Endothelial cell of umbilical vein (primary cell): ENCODE results near the gene VASH2. TPM values are rescaled to one million over a fixed set of nuclear protein-coding genes. Genes with fewer than 3 reads are reported as not detected.

Experiments used
- BruUV-seq: library from RNA; stranded (reverse); fragments of 400-500 nt; replicated peaks from 2 replicates; lab custom pipeline; 2021; lab: Mats Ljungman, UMichigan
- CTCF ChIA-PET: fragments of 300-600, 350-600 bp; sonication (Branson Sonifier 250); formaldehyde crosslinking; loops from one replicate; lab custom pipeline; 2021; ENCODE audit warnings: antibody characterized with exemption, inconsistent platforms; lab: Charles Lee
- POLR2A ChIA-PET: fragments of 300-600, 350-600 bp; sonication (Branson Sonifier 250); formaldehyde crosslinking; loops from one replicate; lab custom pipeline; 2021; ENCODE audit warnings: antibody characterized with exemption, inconsistent platforms; lab: Charles Lee
- DNase-seq: peaks from one replicate; pipeline ENCODE4 v3.0.0-alpha.2; 2011; ENCODE audit warnings: low read depth, low spot score
- FAIRE-seq: peaks from 2 replicates; lab custom pipeline; 2011; peaks lifted over from hg19 to GRCh38; lab: Jason Lieb, UNC
- H2AFZ ChIP-seq: 2 replicates; pipeline ENCODE4 v1.6.0; 2012; ENCODE audit warnings: low read depth, low read length, control low read depth, inconsistent platforms
- H3K27ac ChIP-seq: 2 replicates; pipeline ENCODE4 v1.5.1; 2011; ENCODE audit warnings: low read depth, mild to moderate bottlenecking, control low read depth, low read length, moderate library complexity; ENCODE audit not compliant: insufficient read depth
- H3K27me3 ChIP-seq, 2 experiments: 2 replicates each; pipeline versions ENCODE4 v1.6.0 to v1.6.1; 2011; ENCODE audit warnings: low read length in 2 of 2, mixed read lengths in 1 of 2; ENCODE audit not compliant: control insufficient read depth in 2 of 2, insufficient read depth in 2 of 2
- H3K36me3 ChIP-seq, 2 experiments: 2 replicates in 1 of 2; 3 replicates in 1 of 2; pipeline ENCODE4 v1.5.1; 2011; ENCODE audit warnings: low read length in 2 of 2, mild to moderate bottlenecking in 1 of 2, moderate library complexity in 1 of 2; ENCODE audit not compliant: control insufficient read depth in 2 of 2, insufficient read depth in 2 of 2; ENCODE audit errors: extremely low read depth in 1 of 2
- H3K4me1 ChIP-seq: 3 replicates; pipeline ENCODE4 v1.5.1; 2011; ENCODE audit warnings: mild to moderate bottlenecking, low read length; ENCODE audit not compliant: control insufficient read depth, insufficient read depth; ENCODE audit errors: extremely low read depth
- H3K4me2 ChIP-seq: 2 replicates; pipeline ENCODE4 v1.6.1; 2011; ENCODE audit warnings: low read length, control low read depth, mixed read lengths; ENCODE audit not compliant: insufficient read depth
- H3K4me3 ChIP-seq, 3 experiments: fragments of 200-600 bp in 1 of 3; sonication (generic), shearing (Covaris generic) in 1 of 3; replicated peaks in 1 of 3; 2 replicates each; pipeline ENCODE4 v1.5.1; 2011 to 2016; ENCODE audit warnings: control low read depth in 3 of 3, low read length in 3 of 3, mild to moderate bottlenecking in 2 of 3, inconsistent platforms in 1 of 3, low read depth in 1 of 3, moderate library complexity in 1 of 3; ENCODE audit not compliant: insufficient read depth in 1 of 3
- H3K79me2 ChIP-seq: 2 replicates; pipeline ENCODE4 v1.6.0; 2012; ENCODE audit warnings: low read length, inconsistent platforms; ENCODE audit not compliant: control insufficient read depth, insufficient read depth
- H3K9ac ChIP-seq: replicated peaks from 2 replicates; pipeline ENCODE3; 2011; ENCODE audit warnings: low read length, control low read depth; ENCODE audit not compliant: insufficient read depth; ENCODE audit errors: extremely low read depth
- H3K9me1 ChIP-seq: replicated peaks from 3 replicates; pipeline ENCODE4 v1.6.0; 2011; ENCODE audit warnings: mild to moderate bottlenecking, low read length; ENCODE audit not compliant: control insufficient read depth, insufficient read depth; ENCODE audit errors: extremely low read depth
- H3K9me3 ChIP-seq: replicated peaks from 2 replicates; pipeline ENCODE4 v1.5.1; 2012; ENCODE audit warnings: low read length, inconsistent platforms; ENCODE audit not compliant: control insufficient read depth, insufficient read depth
- H4K20me1 ChIP-seq: replicated peaks from 2 replicates; pipeline ENCODE3; 2011; ENCODE audit warnings: mild to moderate bottlenecking, low read length; ENCODE audit not compliant: control insufficient read depth, insufficient read depth; ENCODE audit errors: extremely low read depth
- EZH2 ChIP-seq: IDR thresholded peaks from 2 replicates; pipeline ENCODE4 v1.6.1; 2012; ENCODE audit warnings: borderline replicate concordance, low read depth, mild to moderate bottlenecking, moderate library complexity, low read length, inconsistent platforms; ENCODE audit not compliant: severe bottlenecking
- FOS ChIP-seq: IDR thresholded peaks from 2 replicates; pipeline ENCODE4 v1.6.1; 2011; ENCODE audit warnings: mild to moderate bottlenecking, low read length, moderate library complexity, borderline replicate concordance; ENCODE audit not compliant: insufficient read depth
- GATA2 ChIP-seq: IDR thresholded peaks from 2 replicates; pipeline ENCODE4 v1.7.0; 2011; ENCODE audit warnings: low read depth, mild to moderate bottlenecking, moderate library complexity, mixed read lengths, low read length; ENCODE audit not compliant: insufficient read length, insufficient read depth
- JUN ChIP-seq: IDR thresholded peaks from 2 replicates; pipeline ENCODE4 v1.6.1; 2011; ENCODE audit warnings: borderline replicate concordance, low read depth; ENCODE audit not compliant: insufficient read length, insufficient read depth
- MYC ChIP-seq: IDR thresholded peaks from one replicate; pipeline ENCODE4 v1.6.1; 2011; ENCODE audit warnings: mild to moderate bottlenecking, low read depth, low read length
- POLR2A ChIP-seq: IDR thresholded peaks from 2 replicates; pipeline ENCODE4 v1.6.1; 2012; ENCODE audit warnings: low read depth, mild to moderate bottlenecking, control low read depth, low read length
- POLR2AphosphoS5 ChIP-seq: IDR thresholded peaks from 2 replicates; pipeline ENCODE4 v1.6.1; 2012; ENCODE audit warnings: low read depth, mild to moderate bottlenecking, control low read depth, low read length, moderate library complexity; ENCODE audit not compliant: insufficient read depth
- dilution Hi-C: fragments of 300-500 bp; cut with MboI; formaldehyde crosslinking; loops from one replicate; pipeline ENCODE4 v1.15.0; 2019; ENCODE audit warnings: low sequenced_read_pairs; ENCODE audit not compliant: extremely low pct_ligation_motif_present
- intact Hi-C: fragments of 100-400 bp; cut with micrococcal nuclease; formaldehyde crosslinking; loops from one replicate; pipeline ENCODE4 v1.10.0; 2022
- polyA plus RNA-seq, 4 experiments: library from polyadenylated mRNA; depleted of rRNA in 3 of 4; stranded (reverse) in 3 of 4; unstranded in 1 of 4; fragments of >200 nt; gene quantifications; 2 replicates each; pipeline versions ENCODE4 v1.2.1 to v1.2.3, GENCODE V29; 2011 to 2012; ENCODE audit warnings: missing spikeins in 1 of 4
- total RNA-seq: library from RNA; stranded (reverse); gene quantifications from 2 replicates; pipeline ENCODE4 v1.2.3, GENCODE V29; 2021
- TF ChIP-seq, protein P1 (sequence below), 2 donors: IDR thresholded peaks; 1 replicate in 1 of 2; 2 replicates in 1 of 2; pipeline ENCODE4 v1.5.1; 2011; ENCODE audit warnings: low read length in 2 of 2, mild to moderate bottlenecking in 2 of 2, moderate library complexity in 2 of 2, control low read depth in 1 of 2, inconsistent platforms in 1 of 2, low read depth in 1 of 2; ENCODE audit not compliant: insufficient read depth in 1 of 2; ENCODE audit errors: extremely low read depth in 1 of 2
- TF ChIP-seq, protein P2 (sequence below): IDR thresholded peaks from 2 replicates; pipeline ENCODE4 v1.6.1; 2011; ENCODE audit not compliant: insufficient read depth, insufficient read length

Gene VASH2
- total and polyA plus RNA-seq, 2 donors (not counting 3 experiments of a cell fraction or from before 2014, with no cell fraction given) = 0.70 to 2.9 TPM

DNA sequence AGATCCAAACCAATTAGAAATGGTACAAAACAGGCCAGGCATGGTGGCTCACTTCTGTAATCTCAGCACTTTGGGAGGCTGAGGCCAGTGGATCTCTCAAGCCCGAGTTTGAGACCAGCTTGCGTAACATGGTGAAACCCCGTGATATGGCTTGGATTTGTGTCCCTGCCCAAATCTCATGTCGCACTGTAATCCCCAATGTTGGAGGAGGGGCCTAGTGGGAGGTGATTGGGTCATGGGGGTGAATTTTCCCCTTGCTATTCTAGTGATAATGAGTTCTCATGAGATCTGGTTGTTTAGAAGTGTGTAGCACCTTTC is 7.0 kb upstream of the VASH2 start:
- TF ChIP-seq MYC (no peak), POLR2AphosphoS5 (no peak), JUN (no peak), POLR2A (no peak), EZH2 (no peak), GATA2 (no peak), FOS (no peak)
- TF ChIP-seq, protein P1, sequence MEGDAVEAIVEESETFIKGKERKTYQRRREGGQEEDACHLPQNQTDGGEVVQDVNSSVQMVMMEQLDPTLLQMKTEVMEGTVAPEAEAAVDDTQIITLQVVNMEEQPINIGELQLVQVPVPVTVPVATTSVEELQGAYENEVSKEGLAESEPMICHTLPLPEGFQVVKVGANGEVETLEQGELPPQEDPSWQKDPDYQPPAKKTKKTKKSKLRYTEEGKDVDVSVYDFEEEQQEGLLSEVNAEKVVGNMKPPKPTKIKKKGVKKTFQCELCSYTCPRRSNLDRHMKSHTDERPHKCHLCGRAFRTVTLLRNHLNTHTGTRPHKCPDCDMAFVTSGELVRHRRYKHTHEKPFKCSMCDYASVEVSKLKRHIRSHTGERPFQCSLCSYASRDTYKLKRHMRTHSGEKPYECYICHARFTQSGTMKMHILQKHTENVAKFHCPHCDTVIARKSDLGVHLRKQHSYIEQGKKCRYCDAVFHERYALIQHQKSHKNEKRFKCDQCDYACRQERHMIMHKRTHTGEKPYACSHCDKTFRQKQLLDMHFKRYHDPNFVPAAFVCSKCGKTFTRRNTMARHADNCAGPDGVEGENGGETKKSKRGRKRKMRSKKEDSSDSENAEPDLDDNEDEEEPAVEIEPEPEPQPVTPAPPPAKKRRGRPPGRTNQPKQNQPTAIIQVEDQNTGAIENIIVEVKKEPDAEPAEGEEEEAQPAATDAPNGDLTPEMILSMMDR (IDR thresholded peaks at IDR 0.05; ENCODE audit: extremely low read depth in 1 of 2, insufficient read depth in 1 of 2, low read depth in 1 of 2, low read length in 2 of 2) = no peak
- TF ChIP-seq, protein P2, sequence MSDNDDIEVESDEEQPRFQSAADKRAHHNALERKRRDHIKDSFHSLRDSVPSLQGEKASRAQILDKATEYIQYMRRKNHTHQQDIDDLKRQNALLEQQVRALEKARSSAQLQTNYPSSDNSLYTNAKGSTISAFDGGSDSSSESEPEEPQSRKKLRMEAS = no peak
- H3K79me2 ChIP-seq = no peaks in the 10 kb centered on the region
- DNase-seq (no peak), FAIRE-seq (no peak)
- no peaks in the 10 kb centered on the region for H3K4me1 ChIP-seq
- H3K9me1 ChIP-seq = no peaks in the 10 kb centered on the region
- no peak overlapping the region for H3K9ac ChIP-seq
- no peaks in the 10 kb centered on the region for H3K36me3 ChIP-seq
- CTCF ChIA-PET = no interaction called here
- dilution Hi-C loops = no loop called here
- no peak overlapping the region for H3K27ac ChIP-seq
- no peaks in the 10 kb centered on the region for H3K9me3 ChIP-seq
- intact Hi-C loops = no loop called here
- H4K20me1 ChIP-seq = no peaks in the 10 kb centered on the region
- H3K27me3 ChIP-seq = peaks cover 9 to 22% of the 10 kb centered on the region in 2 experiments
- H2AFZ ChIP-seq = no peak overlapping the region
- POLR2A ChIA-PET = no interaction called here
- no TSS peak for BruUV-seq
- H3K4me3 ChIP-seq = no peak overlapping the region
- H3K4me2 ChIP-seq = no peak overlapping the region
